ENCODE measurements around the gene ZCCHC10.

Gene ZCCHC10

GRCh38 chr5:133062276-133062675 lies 35.9 kb upstream of the ZCCHC10 start:
- TF ChIP-seq CTCF (IDR thresholded peaks at IDR 0.05; ENCODE audit: low read depth, low read length, missing control alignments): no peak
- no peak for DNase-seq (ENCODE audit: low read depth)
- H3K4me3 ChIP-seq (ENCODE audit: low read depth, low read length): no peak overlapping the region

GRCh38 chr5:133059621-133060020 lies 33.3 kb upstream of the ZCCHC10 start:
- no peak for DNase-seq (ENCODE audit: low read depth)
- no peak overlapping the region for H3K4me3 ChIP-seq (ENCODE audit: low read depth, low read length)
- TF ChIP-seq CTCF (IDR thresholded peaks at IDR 0.05; ENCODE audit: low read depth, low read length, missing control alignments): no peak

- no peak for TF ChIP-seq CTCF (IDR thresholded peaks at IDR 0.05; ENCODE audit: low read depth, low read length, missing control alignments)
- no peak for DNase-seq (ENCODE audit: low read depth)
- no peak overlapping the region for H3K4me3 ChIP-seq (ENCODE audit: low read depth, low read length)
These were observed 30.5 kb upstream of the ZCCHC10 start for GRCh38 chr5:133056891-133057290.

GRCh38 chr5:133054697-133055471 lies 28.5 kb upstream of the ZCCHC10 start:
- DNase-seq (ENCODE audit: low read depth): no peak
- H3K4me3 ChIP-seq (ENCODE audit: low read depth, low read length): no peak overlapping the region
- no peak for TF ChIP-seq CTCF (IDR thresholded peaks at IDR 0.05; ENCODE audit: low read depth, low read length, missing control alignments)

- no peak for TF ChIP-seq CTCF (IDR thresholded peaks at IDR 0.05; ENCODE audit: low read depth, low read length, missing control alignments)
- H3K4me3 ChIP-seq (ENCODE audit: low read depth, low read length): peak overlapping the region; percentile 83
- no peak for DNase-seq (ENCODE audit: low read depth)
These were observed 27.1 kb upstream of the ZCCHC10 start for GRCh38 chr5:133053448-133053847.

GRCh38 chr5:133052317-133053175 lies 26.2 kb upstream of the ZCCHC10 start:
- TF ChIP-seq CTCF (IDR thresholded peaks at IDR 0.05; ENCODE audit: low read depth, low read length, missing control alignments): no peak
- H3K4me3 ChIP-seq (ENCODE audit: low read depth, low read length): peak overlapping the region; percentile 83
- no peak for DNase-seq (ENCODE audit: low read depth)

All from GM12864 (cell line).